CD14-positive monocyte (primary cell): Measurements from ENCODE around the gene INPP4B. TPM values are rescaled to one million over a fixed set of nuclear protein-coding genes. Genes with fewer than 3 reads are reported as not detected.
A peak's percentile ranks its signal among the peaks of the same experiment; 100 is the strongest.

Experiments
- DNase-seq, 3 donors: peaks; one replicate each; pipeline ENCODE4 v3.0.0-alpha.2; 2011 to 2022
- H2AFZ ChIP-seq: 2 replicates; pipeline ENCODE4 v1.6.0; 2012; ENCODE audit warnings: mild to moderate bottlenecking, low read depth, low read length, inconsistent platforms; ENCODE audit not compliant: insufficient read depth, poor library complexity, severe bottlenecking
- H3K27ac ChIP-seq, 2 donors: 1 replicate in 1 of 2; 2 replicates in 1 of 2; pipeline ENCODE4 v1.5.1; 2012 to 2013; ENCODE audit warnings: low read length in 2 of 2, control low read depth in 1 of 2, inconsistent platforms in 1 of 2, low read depth in 1 of 2, mild to moderate bottlenecking in 1 of 2
- H3K27me3 ChIP-seq, 2 donors: one replicate each; pipeline versions ENCODE4 v1.6.0 to v1.6.1; 2011 to 2013; ENCODE audit warnings: low read length in 2 of 2; ENCODE audit not compliant: control insufficient read depth in 2 of 2, insufficient read depth in 2 of 2
- H3K36me3 ChIP-seq, 2 donors: replicated peaks in 1 of 2; 1 replicate in 1 of 2; 2 replicates in 1 of 2; pipeline versions ENCODE4 v1.5.1 to v1.6.1; 2012 to 2013; ENCODE audit warnings: low read length in 2 of 2, control low read depth in 1 of 2, inconsistent platforms in 1 of 2, mild to moderate bottlenecking in 1 of 2; ENCODE audit not compliant: insufficient read depth in 2 of 2, control insufficient read depth in 1 of 2
- H3K4me1 ChIP-seq, 2 donors: 1 replicate in 1 of 2; 2 replicates in 1 of 2; pipeline versions ENCODE4 v1.5.1 to v1.6.1; 2012 to 2013; ENCODE audit warnings: low read length in 2 of 2, control low read depth in 1 of 2, inconsistent platforms in 1 of 2, mild to moderate bottlenecking in 1 of 2, moderate library complexity in 1 of 2; ENCODE audit not compliant: insufficient read depth in 2 of 2, control insufficient read depth in 1 of 2
- H3K4me2 ChIP-seq: replicated peaks from 2 replicates; pipeline ENCODE3; 2012; ENCODE audit warnings: low read length, moderate library complexity, mild to moderate bottlenecking; ENCODE audit not compliant: poor library complexity, severe bottlenecking; ENCODE audit errors: extremely low read depth
- H3K4me3 ChIP-seq, 3 experiments: fragments of 200-600 bp in 1 of 3; sonication (generic) in 1 of 3; replicated peaks in 1 of 3; 1 replicate in 2 of 3; 2 replicates in 1 of 3; pipeline ENCODE4 v1.5.1; 2011 to 2013; ENCODE audit warnings: low read length in 3 of 3, mild to moderate bottlenecking in 3 of 3, control low read depth in 2 of 3, low read depth in 2 of 3, inconsistent platforms in 1 of 3, moderate library complexity in 1 of 3
- H3K79me2 ChIP-seq: 2 replicates; pipeline ENCODE4 v1.6.0; 2012; ENCODE audit warnings: mild to moderate bottlenecking, control low read depth, inconsistent platforms, low read length, moderate library complexity; ENCODE audit not compliant: insufficient read depth
- H3K9ac ChIP-seq: 2 replicates; pipeline ENCODE4 v1.6.0; 2017; ENCODE audit warnings: low read length, mild to moderate bottlenecking; ENCODE audit not compliant: insufficient read depth, poor library complexity, severe bottlenecking
- H3K9me3 ChIP-seq, 2 donors: replicated peaks in 1 of 2; 1 replicate in 1 of 2; 2 replicates in 1 of 2; pipeline versions ENCODE4 v1.5.1 to v1.6.1; 2012 to 2013; ENCODE audit warnings: low read length in 2 of 2, control low read depth in 1 of 2; ENCODE audit not compliant: control insufficient read depth in 1 of 2, insufficient read depth in 1 of 2
- H4K20me1 ChIP-seq: 2 replicates; pipeline ENCODE4 v1.6.0; 2012; ENCODE audit warnings: mild to moderate bottlenecking, low read length, control low read depth, moderate library complexity; ENCODE audit not compliant: insufficient read depth
- H3K27ac Mint-ChIP-seq, 7 donors: one replicate each; pipeline ENCODE4 v1.8.0; 2020; ENCODE audit warnings: mild to moderate bottlenecking in 7 of 7, mixed read lengths in 7 of 7, moderate library complexity in 6 of 7, inconsistent platforms in 2 of 7
- H3K27me3 Mint-ChIP-seq, 3 donors: one replicate each; pipeline ENCODE4 v1.8.0; 2021 to 2022; ENCODE audit warnings: low read depth in 3 of 3, mild to moderate bottlenecking in 3 of 3, mixed read lengths in 3 of 3, moderate library complexity in 3 of 3, inconsistent platforms in 1 of 3
- H3K36me3 Mint-ChIP-seq, 2 donors: one replicate each; pipeline ENCODE4 v1.8.0; 2020; ENCODE audit warnings: mixed read lengths in 2 of 2, inconsistent platforms in 1 of 2, mild to moderate bottlenecking in 1 of 2
- H3K4me1 Mint-ChIP-seq: one replicate; pipeline ENCODE4 v1.8.0; 2020; ENCODE audit warnings: mild to moderate bottlenecking, mixed read lengths
- H3K4me3 Mint-ChIP-seq, 2 donors: one replicate each; pipeline ENCODE4 v1.8.0; 2020; ENCODE audit warnings: mild to moderate bottlenecking in 2 of 2, mixed read lengths in 2 of 2, moderate library complexity in 1 of 2
- H3K9me3 Mint-ChIP-seq, 7 donors: one replicate each; pipeline ENCODE4 v1.8.0; 2020 to 2022; ENCODE audit warnings: mixed read lengths in 7 of 7, mild to moderate bottlenecking in 6 of 7, moderate library complexity in 6 of 7, inconsistent platforms in 2 of 7
- WGBS: methylation state at CpG from one replicate; pipeline ENCODE4 v1.1.5; 2013; ENCODE audit warnings: missing lambda C conversion rate; ENCODE audit not compliant: insufficient coverage; 5-methylcytosine and 5-hydroxymethylcytosine counted together
- intact Hi-C, 2 donors: fragments of 100-400 bp; cut with micrococcal nuclease; formaldehyde crosslinking; loops; one replicate each; pipeline versions ENCODE4 v1.15.0 to v1.15.1; 2023
- polyA plus RNA-seq, 3 donors: library from polyadenylated mRNA; depleted of rRNA in 1 of 3; unstranded in 2 of 3; stranded (reverse) in 1 of 3; fragments of 300-500 nt in 2 of 3; fragments of >200 nt in 1 of 3; fragmentation: Illumina TruSeq in 2 of 3; gene quantifications; 1 replicate in 2 of 3; 2 replicates in 1 of 3; pipeline ENCODE4 v1.2.3, GENCODE V29; 2012 to 2021
- TF ChIP-seq, protein P1 (sequence below): fragments of 200-600 bp; IDR thresholded peaks from one replicate; pipeline ENCODE4 v1.8.0; 2022; ENCODE audit warnings: antibody characterized with exemption, mild to moderate bottlenecking

The INPP4B gene
- polyA plus RNA-seq, 3 donors: 0.13 to 0.38 (median 0.22) TPM

GRCh38 chr4:142539796-142540482 lies 306.2 kb downstream of the INPP4B start:
- peak overlapping the region in 1 of 2 donors; percentile 43 for H3K27ac ChIP-seq
- intact Hi-C loops: no loop called here

GRCh38 chr4:142535009-142535408 lies 311.1 kb downstream of the INPP4B start:
- H3K9me3 Mint-ChIP-seq: no peaks in the 10 kb centered on the region
- H3K4me1 Mint-ChIP-seq: peaks cover 11% of the 10 kb centered on the region
- Histone ChIP-seq H3K79me2 (no peaks in the 10 kb centered on the region), H3K9ac (no peak overlapping the region), H3K4me3 (no peak overlapping the region), H3K4me2 (no peak overlapping the region), H4K20me1 (no peaks in the 10 kb centered on the region), H3K27ac (no peak overlapping the region), H3K36me3 (no peaks in the 10 kb centered on the region), H3K9me3 (no peaks in the 10 kb centered on the region), H3K4me1 (peaks cover 0 to 4% of the 10 kb centered on the region in 2 donors), H2AFZ (no peak overlapping the region), H3K27me3 (no peaks in the 10 kb centered on the region)
- WGBS: 100% methylated on average over 1 of the region's 1 CpG
- H3K4me3 Mint-ChIP-seq: no peak overlapping the region
- peaks cover 0 to 4% (median 0%) of the 10 kb centered on the region in 3 donors for H3K27me3 Mint-ChIP-seq
- intact Hi-C loops: no loop called here
- TF ChIP-seq, protein P1, sequence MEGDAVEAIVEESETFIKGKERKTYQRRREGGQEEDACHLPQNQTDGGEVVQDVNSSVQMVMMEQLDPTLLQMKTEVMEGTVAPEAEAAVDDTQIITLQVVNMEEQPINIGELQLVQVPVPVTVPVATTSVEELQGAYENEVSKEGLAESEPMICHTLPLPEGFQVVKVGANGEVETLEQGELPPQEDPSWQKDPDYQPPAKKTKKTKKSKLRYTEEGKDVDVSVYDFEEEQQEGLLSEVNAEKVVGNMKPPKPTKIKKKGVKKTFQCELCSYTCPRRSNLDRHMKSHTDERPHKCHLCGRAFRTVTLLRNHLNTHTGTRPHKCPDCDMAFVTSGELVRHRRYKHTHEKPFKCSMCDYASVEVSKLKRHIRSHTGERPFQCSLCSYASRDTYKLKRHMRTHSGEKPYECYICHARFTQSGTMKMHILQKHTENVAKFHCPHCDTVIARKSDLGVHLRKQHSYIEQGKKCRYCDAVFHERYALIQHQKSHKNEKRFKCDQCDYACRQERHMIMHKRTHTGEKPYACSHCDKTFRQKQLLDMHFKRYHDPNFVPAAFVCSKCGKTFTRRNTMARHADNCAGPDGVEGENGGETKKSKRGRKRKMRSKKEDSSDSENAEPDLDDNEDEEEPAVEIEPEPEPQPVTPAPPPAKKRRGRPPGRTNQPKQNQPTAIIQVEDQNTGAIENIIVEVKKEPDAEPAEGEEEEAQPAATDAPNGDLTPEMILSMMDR: no peak
- no peak overlapping the region for H3K27ac Mint-ChIP-seq
- no peaks in the 10 kb centered on the region for H3K36me3 Mint-ChIP-seq
- no peak for DNase-seq

More at GRCh38 chr4:142539796-142540482, 306.2 kb downstream of the INPP4B start:
- WGBS: no CpG with 5 or more reads among the region's 3 CpGs
- no peaks in the 10 kb centered on the region for H3K27me3 Mint-ChIP-seq
- Histone ChIP-seq H3K79me2 (no peaks in the 10 kb centered on the region), H3K36me3 (no peaks in the 10 kb centered on the region), H3K4me1 (peaks cover 5 to 11% of the 10 kb centered on the region in 2 donors), H3K9ac (no peak overlapping the region), H3K27me3 (no peaks in the 10 kb centered on the region), H3K9me3 (no peaks in the 10 kb centered on the region), H3K4me2 (peak overlapping the region; percentile 17), H3K4me3 (no peak overlapping the region), H4K20me1 (no peaks in the 10 kb centered on the region), H2AFZ (no peak overlapping the region)
- H3K36me3 Mint-ChIP-seq: no peaks in the 10 kb centered on the region
- H3K27ac Mint-ChIP-seq: peak overlapping the region in 6 of 7 donors; percentile 12 to 63 (median 30)
- H3K9me3 Mint-ChIP-seq: no peaks in the 10 kb centered on the region
- TF ChIP-seq, protein P1: no peak
- peaks cover 16% of the 10 kb centered on the region for H3K4me1 Mint-ChIP-seq
- peak in 1 of 3 donors; percentile 2 for DNase-seq
- peak overlapping the region in 1 of 2 donors; percentile 44 for H3K4me3 Mint-ChIP-seq
